Astrocyte (in vitro differentiated cells and primary cell): ENCODE results near the gene TMEM203. TPM values are rescaled to one million over a fixed set of nuclear protein-coding genes. Genes with fewer than 3 reads are reported as not detected.
A peak's percentile ranks its signal among the peaks of the same experiment; 100 is the strongest.

Experiments
- DNase-seq: peaks from one replicate; pipeline ENCODE4 v3.0.0-alpha.2; 2010; ENCODE audit warnings: low read depth
- FAIRE-seq: peaks from 2 replicates; lab custom pipeline; 2011; peaks lifted over from hg19 to GRCh38; lab: Jason Lieb, UNC
- H2AFZ ChIP-seq: 2 replicates; pipeline ENCODE4 v1.6.0; 2012; ENCODE audit warnings: low read depth, low read length, inconsistent platforms
- H3K27ac ChIP-seq: 2 replicates; pipeline ENCODE4 v1.5.1; 2011; ENCODE audit warnings: low read depth, low read length, inconsistent platforms
- H3K27me3 ChIP-seq: 2 replicates; pipeline ENCODE4 v1.6.0; 2011; ENCODE audit warnings: low read length, inconsistent platforms; ENCODE audit not compliant: insufficient read depth
- H3K36me3 ChIP-seq: 2 replicates; pipeline ENCODE4 v1.5.1; 2011; ENCODE audit warnings: low read length, inconsistent platforms; ENCODE audit not compliant: insufficient read depth
- H3K4me1 ChIP-seq: 2 replicates; pipeline ENCODE4 v1.5.1; 2011; ENCODE audit warnings: low read length, inconsistent platforms; ENCODE audit not compliant: insufficient read depth
- H3K4me2 ChIP-seq: 2 replicates; pipeline ENCODE4 v1.6.0; 2012; ENCODE audit warnings: low read length, inconsistent platforms
- H3K4me3 ChIP-seq: 2 replicates; pipeline ENCODE4 v1.5.1; 2011; ENCODE audit warnings: low read depth, mild to moderate bottlenecking, low read length, inconsistent platforms; ENCODE audit not compliant: insufficient read depth
- H3K79me2 ChIP-seq: 2 replicates; pipeline ENCODE4 v1.6.0; 2012; ENCODE audit warnings: mild to moderate bottlenecking, low read length, inconsistent platforms; ENCODE audit not compliant: insufficient read depth
- H3K9ac ChIP-seq: 2 replicates; pipeline ENCODE4 v1.6.0; 2012; ENCODE audit warnings: mild to moderate bottlenecking, low read length, inconsistent platforms
- H3K9me3 ChIP-seq: 2 replicates; pipeline ENCODE4 v1.5.1; 2012; ENCODE audit warnings: low read depth, mild to moderate bottlenecking, low read length, inconsistent platforms; ENCODE audit not compliant: insufficient read depth
- H4K20me1 ChIP-seq: 2 replicates; pipeline ENCODE4 v1.6.0; 2012; ENCODE audit warnings: low read length, inconsistent platforms; ENCODE audit not compliant: insufficient read depth
- H3K27ac Mint-ChIP-seq: one replicate; pipeline ENCODE4 v1.8.0; 2021; ENCODE audit warnings: mild to moderate bottlenecking, mixed read lengths; ENCODE audit not compliant: unreplicated experiment
- H3K27me3 Mint-ChIP-seq: one replicate; pipeline ENCODE4 v1.8.0; 2021; ENCODE audit warnings: low read depth, mixed read lengths; ENCODE audit not compliant: unreplicated experiment
- H3K36me3 Mint-ChIP-seq: one replicate; pipeline ENCODE4 v1.8.0; 2021; ENCODE audit warnings: low read depth, mixed read lengths; ENCODE audit not compliant: unreplicated experiment
- H3K4me1 Mint-ChIP-seq: one replicate; pipeline ENCODE4 v1.8.0; 2021; ENCODE audit warnings: low read depth, mixed read lengths; ENCODE audit not compliant: unreplicated experiment
- H3K4me3 Mint-ChIP-seq: one replicate; pipeline ENCODE4 v1.8.0; 2021; ENCODE audit warnings: mild to moderate bottlenecking, moderate library complexity, mixed read lengths; ENCODE audit not compliant: unreplicated experiment
- H3K9me3 Mint-ChIP-seq: one replicate; pipeline ENCODE4 v1.8.0; 2021; ENCODE audit warnings: mild to moderate bottlenecking, mixed read lengths; ENCODE audit not compliant: unreplicated experiment
- EZH2 ChIP-seq: IDR thresholded peaks from 2 replicates; pipeline ENCODE4 v1.6.1; 2012; ENCODE audit warnings: mild to moderate bottlenecking, low read length, inconsistent platforms; ENCODE audit not compliant: insufficient read depth
- total RNA-seq: library from RNA; stranded (reverse); gene quantifications from 2 replicates; pipeline ENCODE4 v1.2.1, GENCODE V29; 2021
- TF ChIP-seq, protein P1 (sequence below): IDR thresholded peaks from 2 replicates; pipeline ENCODE4 v1.5.1; 2011; ENCODE audit warnings: low read depth, mild to moderate bottlenecking, inconsistent platforms, low read length, moderate library complexity; ENCODE audit not compliant: insufficient read depth

Gene TMEM203
- total RNA-seq, 1 donor from 2014 or later, result 28.7 TPM

DNA sequence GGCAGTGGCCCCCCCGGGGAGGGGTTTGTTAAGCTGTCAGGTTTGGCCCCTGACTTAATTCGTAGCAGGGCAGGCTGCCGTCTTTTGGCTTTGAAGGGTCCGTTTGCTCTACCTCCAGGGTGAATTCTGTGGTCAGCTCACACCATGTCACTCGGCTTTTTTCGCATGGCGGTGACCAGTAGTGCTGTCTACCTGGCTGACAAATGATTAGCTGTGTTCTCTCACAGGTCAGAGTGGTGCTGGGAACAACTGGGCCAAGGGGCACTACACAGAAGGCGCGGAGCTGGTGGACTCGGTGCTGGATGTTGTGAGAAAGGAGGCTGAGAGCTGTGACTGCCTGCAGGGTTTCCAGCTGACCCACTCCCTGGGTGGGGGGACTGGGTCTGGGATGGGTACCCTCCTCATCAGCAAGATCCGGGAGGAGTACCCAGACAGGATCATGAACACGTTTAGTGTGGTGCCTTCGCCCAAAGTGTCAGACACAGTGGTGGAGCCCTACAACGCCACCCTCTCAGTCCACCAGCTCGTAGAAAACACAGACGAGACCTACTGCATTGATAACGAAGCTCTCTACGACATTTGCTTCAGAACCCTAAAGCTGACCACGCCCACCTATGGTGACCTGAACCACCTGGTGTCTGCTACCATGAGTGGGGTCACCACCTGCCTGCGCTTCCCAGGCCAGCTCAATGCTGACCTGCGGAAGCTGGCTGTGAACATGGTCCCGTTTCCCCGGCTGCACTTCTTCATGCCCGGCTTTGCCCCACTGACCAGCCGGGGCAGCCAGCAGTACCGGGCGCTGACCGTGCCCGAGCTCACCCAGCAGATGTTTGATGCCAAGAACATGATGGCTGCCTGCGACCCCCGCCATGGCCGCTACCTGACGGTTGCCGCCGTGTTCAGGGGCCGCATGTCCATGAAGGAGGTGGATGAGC is 37.1 kb upstream of the TMEM203 start:
- peaks cover 54% of the 10 kb centered on the region for H3K79me2 ChIP-seq
- peak overlapping the region; percentile 94 for H3K4me3 Mint-ChIP-seq
- peak overlapping the region; percentile 82 for H3K4me3 ChIP-seq
- H2AFZ ChIP-seq, result no peak overlapping the region
- H3K27me3 Mint-ChIP-seq, result no peaks in the 10 kb centered on the region
- no peak for DNase-seq
- no peaks in the 10 kb centered on the region for H3K27me3 ChIP-seq
- FAIRE-seq, result no peak
- peak overlapping the region; percentile 75 for H3K27ac Mint-ChIP-seq
- H3K27ac ChIP-seq, result peak overlapping the region; percentile 70
- peak overlapping the region; percentile 90 for H3K4me2 ChIP-seq
- no peaks in the 10 kb centered on the region for H3K9me3 ChIP-seq
- peaks cover 54% of the 10 kb centered on the region for H4K20me1 ChIP-seq
- H3K4me1 ChIP-seq, result peaks cover 25% of the 10 kb centered on the region
- TF ChIP-seq, protein P1, sequence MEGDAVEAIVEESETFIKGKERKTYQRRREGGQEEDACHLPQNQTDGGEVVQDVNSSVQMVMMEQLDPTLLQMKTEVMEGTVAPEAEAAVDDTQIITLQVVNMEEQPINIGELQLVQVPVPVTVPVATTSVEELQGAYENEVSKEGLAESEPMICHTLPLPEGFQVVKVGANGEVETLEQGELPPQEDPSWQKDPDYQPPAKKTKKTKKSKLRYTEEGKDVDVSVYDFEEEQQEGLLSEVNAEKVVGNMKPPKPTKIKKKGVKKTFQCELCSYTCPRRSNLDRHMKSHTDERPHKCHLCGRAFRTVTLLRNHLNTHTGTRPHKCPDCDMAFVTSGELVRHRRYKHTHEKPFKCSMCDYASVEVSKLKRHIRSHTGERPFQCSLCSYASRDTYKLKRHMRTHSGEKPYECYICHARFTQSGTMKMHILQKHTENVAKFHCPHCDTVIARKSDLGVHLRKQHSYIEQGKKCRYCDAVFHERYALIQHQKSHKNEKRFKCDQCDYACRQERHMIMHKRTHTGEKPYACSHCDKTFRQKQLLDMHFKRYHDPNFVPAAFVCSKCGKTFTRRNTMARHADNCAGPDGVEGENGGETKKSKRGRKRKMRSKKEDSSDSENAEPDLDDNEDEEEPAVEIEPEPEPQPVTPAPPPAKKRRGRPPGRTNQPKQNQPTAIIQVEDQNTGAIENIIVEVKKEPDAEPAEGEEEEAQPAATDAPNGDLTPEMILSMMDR, result no peak
- no peak for TF ChIP-seq EZH2
- H3K9ac ChIP-seq, result peak overlapping the region; percentile 88
- peaks cover 19% of the 10 kb centered on the region for H3K4me1 Mint-ChIP-seq
- peaks cover 9% of the 10 kb centered on the region for H3K36me3 ChIP-seq
- no peaks in the 10 kb centered on the region for H3K9me3 Mint-ChIP-seq
- peaks cover 8% of the 10 kb centered on the region for H3K36me3 Mint-ChIP-seq

DNA sequence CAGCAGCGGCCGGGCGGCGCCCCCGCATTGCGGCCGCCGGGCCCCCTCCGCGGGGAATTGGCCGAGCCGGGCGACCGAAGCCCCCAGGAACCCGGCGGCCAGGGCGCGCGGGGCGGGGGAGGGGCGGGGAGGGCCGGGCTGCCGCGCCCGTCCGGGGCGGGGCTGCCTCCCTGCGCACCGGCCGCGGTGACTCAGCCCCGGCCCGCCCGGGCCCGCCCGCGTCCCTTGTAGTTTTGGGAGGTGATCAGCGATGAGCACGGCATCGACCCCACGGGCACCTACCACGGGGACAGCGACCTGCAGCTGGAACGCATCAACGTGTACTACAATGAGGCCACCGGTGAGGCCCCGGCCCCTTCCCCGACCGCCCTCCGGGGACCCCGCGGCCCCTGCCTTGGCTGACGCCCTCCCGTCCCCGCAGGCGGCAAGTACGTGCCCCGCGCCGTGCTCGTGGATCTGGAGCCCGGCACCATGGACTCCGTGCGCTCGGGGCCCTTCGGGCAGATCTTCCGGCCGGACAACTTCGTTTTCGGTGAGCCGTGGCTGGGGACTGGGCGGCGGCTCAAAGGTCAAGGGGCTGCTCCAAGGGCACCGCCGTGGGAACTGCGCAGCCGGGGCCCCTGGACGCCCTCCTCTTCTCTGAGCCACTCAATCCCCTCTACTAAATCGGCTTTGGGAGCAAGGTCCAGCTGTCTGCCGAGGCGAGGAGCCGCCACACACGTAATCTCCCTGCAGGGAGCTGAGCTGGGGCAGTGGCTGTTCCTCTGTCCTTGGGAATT is 36.2 kb upstream of the TMEM203 start:
- Histone ChIP-seq H3K9me3 (no peaks in the 10 kb centered on the region), H2AFZ (no peak overlapping the region), H3K27me3 (no peaks in the 10 kb centered on the region), H3K36me3 (peaks cover 9% of the 10 kb centered on the region), H3K4me3 (peak overlapping the region; percentile 82), H3K4me2 (peak overlapping the region; percentile 90), H3K4me1 (peaks cover 25% of the 10 kb centered on the region), H3K9ac (peak overlapping the region; percentile 88), H3K79me2 (peaks cover 54% of the 10 kb centered on the region), H4K20me1 (peaks cover 62% of the 10 kb centered on the region), H3K27ac (peak overlapping the region; percentile 70)
- Mint-ChIP-seq H3K36me3 (peaks cover 8% of the 10 kb centered on the region), H3K27me3 (no peaks in the 10 kb centered on the region), H3K4me3 (peak overlapping the region; percentile 94), H3K9me3 (no peaks in the 10 kb centered on the region), H3K27ac (peak overlapping the region; percentile 75), H3K4me1 (peaks cover 19% of the 10 kb centered on the region)
- no peak for FAIRE-seq
- DNase-seq, result no peak
- TF ChIP-seq, protein P1, result no peak
- no peak for TF ChIP-seq EZH2
